CD14-positive monocyte (primary cell): ENCODE measurements around the gene KHNYN. TPM values are rescaled to one million over a fixed set of nuclear protein-coding genes. Genes with fewer than 3 reads are reported as not detected.

Source experiments
- DNase-seq, 3 donors: peaks; one replicate each; pipeline ENCODE4 v3.0.0-alpha.2; 2011 to 2022
- H2AFZ ChIP-seq: 2 replicates; pipeline ENCODE4 v1.6.0; 2012; ENCODE audit warnings: mild to moderate bottlenecking, low read depth, low read length, inconsistent platforms; ENCODE audit not compliant: insufficient read depth, poor library complexity, severe bottlenecking
- H3K27ac ChIP-seq, 2 donors: 1 replicate in 1 of 2; 2 replicates in 1 of 2; pipeline ENCODE4 v1.5.1; 2012 to 2013; ENCODE audit warnings: low read length in 2 of 2, control low read depth in 1 of 2, inconsistent platforms in 1 of 2, low read depth in 1 of 2, mild to moderate bottlenecking in 1 of 2
- H3K27me3 ChIP-seq, 2 donors: one replicate each; pipeline versions ENCODE4 v1.6.0 to v1.6.1; 2011 to 2013; ENCODE audit warnings: low read length in 2 of 2; ENCODE audit not compliant: control insufficient read depth in 2 of 2, insufficient read depth in 2 of 2
- H3K36me3 ChIP-seq, 2 donors: replicated peaks in 1 of 2; 1 replicate in 1 of 2; 2 replicates in 1 of 2; pipeline versions ENCODE4 v1.5.1 to v1.6.1; 2012 to 2013; ENCODE audit warnings: low read length in 2 of 2, control low read depth in 1 of 2, inconsistent platforms in 1 of 2, mild to moderate bottlenecking in 1 of 2; ENCODE audit not compliant: insufficient read depth in 2 of 2, control insufficient read depth in 1 of 2
- H3K4me1 ChIP-seq, 2 donors: 1 replicate in 1 of 2; 2 replicates in 1 of 2; pipeline versions ENCODE4 v1.5.1 to v1.6.1; 2012 to 2013; ENCODE audit warnings: low read length in 2 of 2, control low read depth in 1 of 2, inconsistent platforms in 1 of 2, mild to moderate bottlenecking in 1 of 2, moderate library complexity in 1 of 2; ENCODE audit not compliant: insufficient read depth in 2 of 2, control insufficient read depth in 1 of 2
- H3K4me2 ChIP-seq: replicated peaks from 2 replicates; pipeline ENCODE3; 2012; ENCODE audit warnings: low read length, moderate library complexity, mild to moderate bottlenecking; ENCODE audit not compliant: poor library complexity, severe bottlenecking; ENCODE audit errors: extremely low read depth
- H3K4me3 ChIP-seq, 3 experiments: fragments of 200-600 bp in 1 of 3; sonication (generic) in 1 of 3; replicated peaks in 1 of 3; 1 replicate in 2 of 3; 2 replicates in 1 of 3; pipeline ENCODE4 v1.5.1; 2011 to 2013; ENCODE audit warnings: low read length in 3 of 3, mild to moderate bottlenecking in 3 of 3, control low read depth in 2 of 3, low read depth in 2 of 3, inconsistent platforms in 1 of 3, moderate library complexity in 1 of 3
- H3K79me2 ChIP-seq: 2 replicates; pipeline ENCODE4 v1.6.0; 2012; ENCODE audit warnings: mild to moderate bottlenecking, control low read depth, inconsistent platforms, low read length, moderate library complexity; ENCODE audit not compliant: insufficient read depth
- H3K9ac ChIP-seq: 2 replicates; pipeline ENCODE4 v1.6.0; 2017; ENCODE audit warnings: low read length, mild to moderate bottlenecking; ENCODE audit not compliant: insufficient read depth, poor library complexity, severe bottlenecking
- H3K9me3 ChIP-seq, 2 donors: replicated peaks in 1 of 2; 1 replicate in 1 of 2; 2 replicates in 1 of 2; pipeline versions ENCODE4 v1.5.1 to v1.6.1; 2012 to 2013; ENCODE audit warnings: low read length in 2 of 2, control low read depth in 1 of 2; ENCODE audit not compliant: control insufficient read depth in 1 of 2, insufficient read depth in 1 of 2
- H4K20me1 ChIP-seq: 2 replicates; pipeline ENCODE4 v1.6.0; 2012; ENCODE audit warnings: mild to moderate bottlenecking, low read length, control low read depth, moderate library complexity; ENCODE audit not compliant: insufficient read depth
- H3K27ac Mint-ChIP-seq, 7 donors: one replicate each; pipeline ENCODE4 v1.8.0; 2020; ENCODE audit warnings: mild to moderate bottlenecking in 7 of 7, mixed read lengths in 7 of 7, moderate library complexity in 6 of 7, inconsistent platforms in 2 of 7
- H3K27me3 Mint-ChIP-seq, 3 donors: one replicate each; pipeline ENCODE4 v1.8.0; 2021 to 2022; ENCODE audit warnings: low read depth in 3 of 3, mild to moderate bottlenecking in 3 of 3, mixed read lengths in 3 of 3, moderate library complexity in 3 of 3, inconsistent platforms in 1 of 3
- H3K36me3 Mint-ChIP-seq, 2 donors: one replicate each; pipeline ENCODE4 v1.8.0; 2020; ENCODE audit warnings: mixed read lengths in 2 of 2, inconsistent platforms in 1 of 2, mild to moderate bottlenecking in 1 of 2
- H3K4me1 Mint-ChIP-seq: one replicate; pipeline ENCODE4 v1.8.0; 2020; ENCODE audit warnings: mild to moderate bottlenecking, mixed read lengths
- H3K4me3 Mint-ChIP-seq, 2 donors: one replicate each; pipeline ENCODE4 v1.8.0; 2020; ENCODE audit warnings: mild to moderate bottlenecking in 2 of 2, mixed read lengths in 2 of 2, moderate library complexity in 1 of 2
- H3K9me3 Mint-ChIP-seq, 7 donors: one replicate each; pipeline ENCODE4 v1.8.0; 2020 to 2022; ENCODE audit warnings: mixed read lengths in 7 of 7, mild to moderate bottlenecking in 6 of 7, moderate library complexity in 6 of 7, inconsistent platforms in 2 of 7
- WGBS: methylation state at CpG from one replicate; pipeline ENCODE4 v1.1.5; 2013; ENCODE audit warnings: missing lambda C conversion rate; ENCODE audit not compliant: insufficient coverage; 5-methylcytosine and 5-hydroxymethylcytosine counted together
- intact Hi-C, 2 donors: fragments of 100-400 bp; cut with micrococcal nuclease; formaldehyde crosslinking; loops; one replicate each; pipeline versions ENCODE4 v1.15.0 to v1.15.1; 2023
- polyA plus RNA-seq, 3 donors: library from polyadenylated mRNA; depleted of rRNA in 1 of 3; unstranded in 2 of 3; stranded (reverse) in 1 of 3; fragments of 300-500 nt in 2 of 3; fragments of >200 nt in 1 of 3; fragmentation: Illumina TruSeq in 2 of 3; gene quantifications; 1 replicate in 2 of 3; 2 replicates in 1 of 3; pipeline ENCODE4 v1.2.3, GENCODE V29; 2012 to 2021
- TF ChIP-seq, protein P1 (sequence below): fragments of 200-600 bp; IDR thresholded peaks from one replicate; pipeline ENCODE4 v1.8.0; 2022; ENCODE audit warnings: antibody characterized with exemption, mild to moderate bottlenecking

Gene KHNYN
- polyA plus RNA-seq, 3 donors = 12.4 to 39.8 (median 16.0) TPM

- Mint-ChIP-seq H3K36me3 (peaks cover 9 to 18% of the 10 kb centered on the region in 2 donors), H3K4me1 (no peaks in the 10 kb centered on the region), H3K9me3 (peaks cover 16 to 29% (median 21%) of the 10 kb centered on the region in 7 donors), H3K27ac (no peak overlapping the region), H3K4me3 (no peak overlapping the region), H3K27me3 (peaks cover 0 to 7% (median 2%) of the 10 kb centered on the region in 3 donors)
- H3K4me3 ChIP-seq = no peak overlapping the region
- H2AFZ ChIP-seq = no peak overlapping the region
- H3K79me2 ChIP-seq = no peaks in the 10 kb centered on the region
- TF ChIP-seq, protein P1, sequence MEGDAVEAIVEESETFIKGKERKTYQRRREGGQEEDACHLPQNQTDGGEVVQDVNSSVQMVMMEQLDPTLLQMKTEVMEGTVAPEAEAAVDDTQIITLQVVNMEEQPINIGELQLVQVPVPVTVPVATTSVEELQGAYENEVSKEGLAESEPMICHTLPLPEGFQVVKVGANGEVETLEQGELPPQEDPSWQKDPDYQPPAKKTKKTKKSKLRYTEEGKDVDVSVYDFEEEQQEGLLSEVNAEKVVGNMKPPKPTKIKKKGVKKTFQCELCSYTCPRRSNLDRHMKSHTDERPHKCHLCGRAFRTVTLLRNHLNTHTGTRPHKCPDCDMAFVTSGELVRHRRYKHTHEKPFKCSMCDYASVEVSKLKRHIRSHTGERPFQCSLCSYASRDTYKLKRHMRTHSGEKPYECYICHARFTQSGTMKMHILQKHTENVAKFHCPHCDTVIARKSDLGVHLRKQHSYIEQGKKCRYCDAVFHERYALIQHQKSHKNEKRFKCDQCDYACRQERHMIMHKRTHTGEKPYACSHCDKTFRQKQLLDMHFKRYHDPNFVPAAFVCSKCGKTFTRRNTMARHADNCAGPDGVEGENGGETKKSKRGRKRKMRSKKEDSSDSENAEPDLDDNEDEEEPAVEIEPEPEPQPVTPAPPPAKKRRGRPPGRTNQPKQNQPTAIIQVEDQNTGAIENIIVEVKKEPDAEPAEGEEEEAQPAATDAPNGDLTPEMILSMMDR = no peak
- no peaks in the 10 kb centered on the region for H3K4me1 ChIP-seq
- no peaks in the 10 kb centered on the region for H3K36me3 ChIP-seq
- H3K9me3 ChIP-seq = peaks cover 0 to 17% of the 10 kb centered on the region in 2 donors
- H3K27ac ChIP-seq = no peak overlapping the region
- intact Hi-C loops = no loop called here
- no peaks in the 10 kb centered on the region for H3K27me3 ChIP-seq
- no peak overlapping the region for H3K9ac ChIP-seq
- no peak overlapping the region for H3K4me2 ChIP-seq
- DNase-seq = no peak
- H4K20me1 ChIP-seq = no peaks in the 10 kb centered on the region
These were observed 27.2 kb downstream of the KHNYN start for GRCh38 chr14:24456980-24457379.

- no peaks in the 10 kb centered on the region for H4K20me1 ChIP-seq
- H3K4me1 Mint-ChIP-seq = no peaks in the 10 kb centered on the region
- H3K36me3 ChIP-seq = no peaks in the 10 kb centered on the region
- no peak overlapping the region for H3K4me3 Mint-ChIP-seq
- no peak overlapping the region for H2AFZ ChIP-seq
- no peak for DNase-seq
- no peaks in the 10 kb centered on the region for H3K4me1 ChIP-seq
- H3K27ac ChIP-seq = no peak overlapping the region
- H3K27me3 Mint-ChIP-seq = peaks cover 0 to 4% (median 0%) of the 10 kb centered on the region in 3 donors
- peaks cover 8 to 20% (median 12%) of the 10 kb centered on the region in 7 donors for H3K9me3 Mint-ChIP-seq
- peaks cover 3 to 5% of the 10 kb centered on the region in 2 donors for H3K36me3 Mint-ChIP-seq
- H3K79me2 ChIP-seq = no peaks in the 10 kb centered on the region
- no peak overlapping the region for H3K4me3 ChIP-seq
- no peaks in the 10 kb centered on the region for H3K27me3 ChIP-seq
- no peak overlapping the region for H3K9ac ChIP-seq
- H3K9me3 ChIP-seq = peaks cover 0 to 8% of the 10 kb centered on the region in 2 donors
- TF ChIP-seq, protein P1 = no peak
- 80% methylated on average over 1 of the region's 1 CpG for WGBS
- H3K4me2 ChIP-seq = no peak overlapping the region
- H3K27ac Mint-ChIP-seq = no peak overlapping the region
- intact Hi-C loops = no loop called here
These were observed 29.0 kb downstream of the KHNYN start for GRCh38 chr14:24458736-24459135.
